ENCODE results near the gene SMTN.
"Not testable (repeated sequence)": the region's sequence is repeated elsewhere in the genome, so short reads cannot be mapped to it uniquely, and the experiment has no call there.

SMTN gene

GRCh38 chr22:31049815-31050420, 31.2 kb upstream of the SMTN start:
- no peaks in the 10 kb centered on the region for H3K9me3 ChIP-seq (ENCODE audit: insufficient read depth, low read depth, low read length)
- no peaks in the 10 kb centered on the region for H3K27me3 ChIP-seq (ENCODE audit: insufficient read depth, low read length)
- H3K4me3 ChIP-seq (ENCODE audit: low read length) = no peak overlapping the region
- H3K36me3 ChIP-seq (ENCODE audit: insufficient read depth, low read length) = no peaks in the 10 kb centered on the region
- no peak overlapping the region for H3K9ac ChIP-seq (ENCODE audit: low read depth, low read length)
- 95% methylated on average over 3 of the region's 3 CpGs for WGBS
- H3K4me1 ChIP-seq (ENCODE audit: insufficient read depth, low read length) = peaks cover 11% of the 10 kb centered on the region; the same call in 1 of the 2 replicates
- H3K27ac ChIP-seq (ENCODE audit: low read depth, low read length) = no peak overlapping the region

- no peak overlapping the region for H3K27ac ChIP-seq (ENCODE audit: low read depth, low read length)
- H3K27me3 ChIP-seq (ENCODE audit: insufficient read depth, low read length) = no peaks in the 10 kb centered on the region
- no peaks in the 10 kb centered on the region for H3K36me3 ChIP-seq (ENCODE audit: insufficient read depth, low read length)
- 74% methylated on average over 5 of the region's 5 CpGs for WGBS
- no peaks in the 10 kb centered on the region for H3K4me1 ChIP-seq (ENCODE audit: insufficient read depth, low read length)
- no peak overlapping the region for H3K9ac ChIP-seq (ENCODE audit: low read depth, low read length)
- H3K4me3 ChIP-seq (ENCODE audit: low read length) = no peak overlapping the region
- H3K9me3 ChIP-seq (ENCODE audit: insufficient read depth, low read depth, low read length) = no peaks in the 10 kb centered on the region
These were observed 25.9 kb upstream of the SMTN start for GRCh38 chr22:31055117-31055634.

GRCh38 chr22:31055635-31056159, 25.4 kb upstream of the SMTN start:
- Histone ChIP-seq H3K36me3 (ENCODE audit: insufficient read depth, low read length) (no peaks in the 10 kb centered on the region), H3K9me3 (ENCODE audit: insufficient read depth, low read depth, low read length) (no peaks in the 10 kb centered on the region), H3K9ac (ENCODE audit: low read depth, low read length) (no peak overlapping the region), H3K4me1 (ENCODE audit: insufficient read depth, low read length) (no peaks in the 10 kb centered on the region), H3K27ac (ENCODE audit: low read depth, low read length) (no peak overlapping the region), H3K27me3 (ENCODE audit: insufficient read depth, low read length) (no peaks in the 10 kb centered on the region), H3K4me3 (ENCODE audit: low read length) (no peak overlapping the region)
- 47% methylated on average over 13 of the region's 13 CpGs for WGBS

GRCh38 chr22:31056986-31057599, 24.0 kb upstream of the SMTN start:
- Histone ChIP-seq H3K4me1 (ENCODE audit: insufficient read depth, low read length) (no peaks in the 10 kb centered on the region), H3K4me3 (ENCODE audit: low read length) (no peak overlapping the region), H3K27ac (ENCODE audit: low read depth, low read length) (no peak overlapping the region), H3K9me3 (ENCODE audit: insufficient read depth, low read depth, low read length) (no peaks in the 10 kb centered on the region), H3K36me3 (ENCODE audit: insufficient read depth, low read length) (no peaks in the 10 kb centered on the region), H3K9ac (ENCODE audit: low read depth, low read length) (no peak overlapping the region), H3K27me3 (ENCODE audit: insufficient read depth, low read length) (no peaks in the 10 kb centered on the region)
- WGBS = 83% methylated on average over 5 of the region's 5 CpGs

GRCh38 chr22:31059663-31060062, 21.5 kb upstream of the SMTN start:
- WGBS = 88% methylated on average over 6 of the region's 6 CpGs
- not testable (repeated sequence) for H3K27me3 ChIP-seq (ENCODE audit: insufficient read depth, low read length); H3K9ac ChIP-seq (ENCODE audit: low read depth, low read length); H3K27ac ChIP-seq (ENCODE audit: low read depth, low read length); H3K4me1 ChIP-seq (ENCODE audit: insufficient read depth, low read length); H3K9me3 ChIP-seq (ENCODE audit: insufficient read depth, low read depth, low read length); H3K4me3 ChIP-seq (ENCODE audit: low read length); H3K36me3 ChIP-seq (ENCODE audit: insufficient read depth, low read length)

- H3K4me3 ChIP-seq (ENCODE audit: low read length) = no peak overlapping the region
- no peaks in the 10 kb centered on the region for H3K27me3 ChIP-seq (ENCODE audit: insufficient read depth, low read length)
- no peaks in the 10 kb centered on the region for H3K4me1 ChIP-seq (ENCODE audit: insufficient read depth, low read length)
- H3K9ac ChIP-seq (ENCODE audit: low read depth, low read length) = no peak overlapping the region
- WGBS = 100% methylated on average over 2 of the region's 2 CpGs
- no peaks in the 10 kb centered on the region for H3K9me3 ChIP-seq (ENCODE audit: insufficient read depth, low read depth, low read length)
- H3K36me3 ChIP-seq (ENCODE audit: insufficient read depth, low read length) = no peaks in the 10 kb centered on the region
- H3K27ac ChIP-seq (ENCODE audit: low read depth, low read length) = no peak overlapping the region
These were observed 18.4 kb upstream of the SMTN start for GRCh38 chr22:31062566-31063230.

- Histone ChIP-seq H3K27me3 (ENCODE audit: insufficient read depth, low read length) (no peaks in the 10 kb centered on the region), H3K9me3 (ENCODE audit: insufficient read depth, low read depth, low read length) (no peaks in the 10 kb centered on the region), H3K4me3 (ENCODE audit: low read length) (no peak overlapping the region), H3K27ac (ENCODE audit: low read depth, low read length) (no peak overlapping the region), H3K4me1 (ENCODE audit: insufficient read depth, low read length) (no peaks in the 10 kb centered on the region), H3K9ac (ENCODE audit: low read depth, low read length) (no peak overlapping the region), H3K36me3 (ENCODE audit: insufficient read depth, low read length) (no peaks in the 10 kb centered on the region)
- WGBS = 98% methylated on average over 6 of the region's 6 CpGs
These were observed 16.7 kb upstream of the SMTN start for GRCh38 chr22:31064369-31064768.

- Histone ChIP-seq H3K4me3 (ENCODE audit: low read length) (no peak overlapping the region), H3K9ac (ENCODE audit: low read depth, low read length) (no peak overlapping the region), H3K27ac (ENCODE audit: low read depth, low read length) (no peak overlapping the region)
These were observed 12.1 kb upstream of the SMTN start for GRCh38 chr22:31068970-31069369.

GRCh38 chr22:31069691-31070314, 11.3 kb upstream of the SMTN start:
- not testable (repeated sequence) for H3K4me3 ChIP-seq (ENCODE audit: low read length); H3K9me3 ChIP-seq (ENCODE audit: insufficient read depth, low read depth, low read length)
- WGBS = 94% methylated on average over 6 of the region's 6 CpGs

More at GRCh38 chr22:31068970-31069369, 12.1 kb upstream of the SMTN start:
- Histone ChIP-seq H3K4me1 (ENCODE audit: insufficient read depth, low read length) (no peaks in the 10 kb centered on the region), H3K9me3 (ENCODE audit: insufficient read depth, low read depth, low read length) (no peaks in the 10 kb centered on the region), H3K36me3 (ENCODE audit: insufficient read depth, low read length) (no peaks in the 10 kb centered on the region), H3K27me3 (ENCODE audit: insufficient read depth, low read length) (no peaks in the 10 kb centered on the region)
- WGBS = 79% methylated on average over 11 of the region's 11 CpGs

GRCh38 chr22:31073125-31073524, 8.0 kb upstream of the SMTN start:
- H3K4me3 ChIP-seq (ENCODE audit: low read length); H3K27me3 ChIP-seq (ENCODE audit: insufficient read depth, low read length); H3K36me3 ChIP-seq (ENCODE audit: insufficient read depth, low read length); H3K4me1 ChIP-seq (ENCODE audit: insufficient read depth, low read length); H3K27ac ChIP-seq (ENCODE audit: low read depth, low read length); H3K9ac ChIP-seq (ENCODE audit: low read depth, low read length); H3K9me3 ChIP-seq (ENCODE audit: insufficient read depth, low read depth, low read length): not testable (repeated sequence)
- 95% methylated on average over 9 of the region's 9 CpGs for WGBS

More at GRCh38 chr22:31069691-31070314, 11.3 kb upstream of the SMTN start:
- H3K4me1 ChIP-seq (ENCODE audit: insufficient read depth, low read length); H3K36me3 ChIP-seq (ENCODE audit: insufficient read depth, low read length); H3K27me3 ChIP-seq (ENCODE audit: insufficient read depth, low read length); H3K27ac ChIP-seq (ENCODE audit: low read depth, low read length); H3K9ac ChIP-seq (ENCODE audit: low read depth, low read length): not testable (repeated sequence)

- not testable (repeated sequence) for H3K9me3 ChIP-seq (ENCODE audit: insufficient read depth, low read depth, low read length); H3K4me1 ChIP-seq (ENCODE audit: insufficient read depth, low read length); H3K9ac ChIP-seq (ENCODE audit: low read depth, low read length); H3K27me3 ChIP-seq (ENCODE audit: insufficient read depth, low read length); H3K27ac ChIP-seq (ENCODE audit: low read depth, low read length); H3K36me3 ChIP-seq (ENCODE audit: insufficient read depth, low read length); H3K4me3 ChIP-seq (ENCODE audit: low read length)
- WGBS = 90% methylated on average over 4 of the region's 5 CpGs
These were observed 7.5 kb upstream of the SMTN start for GRCh38 chr22:31073545-31074145.

All from HUES64 (cell line).